ENCODE measurements around the gene GGT7.

Gene GGT7

DNA sequence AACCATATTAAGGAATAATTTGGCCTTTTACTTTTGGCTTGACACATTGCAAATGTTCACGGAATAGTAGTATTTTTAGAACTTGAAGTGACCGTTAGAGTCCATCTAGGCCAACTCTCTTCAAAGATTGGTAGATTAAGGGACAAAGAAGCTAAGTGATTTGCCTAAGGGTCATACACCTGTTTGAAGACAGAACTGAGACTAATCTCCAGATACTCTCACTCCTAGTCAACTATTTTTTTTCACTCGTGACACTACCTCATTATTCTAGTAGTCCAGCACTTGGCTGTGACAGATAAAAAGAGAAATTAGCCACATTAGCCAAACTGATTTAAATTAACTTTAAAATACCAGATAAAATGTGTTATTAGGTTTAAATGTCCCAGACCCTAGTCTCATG is 14.4 kb upstream of the GGT7 start:
- no peak overlapping the region for H3K18ac ChIP-seq (ENCODE audit: low read length)
- H3K4me1 ChIP-seq (ENCODE audit: control insufficient read depth in 2 of 2, insufficient read depth in 1 of 2, low read depth in 1 of 2, low read length in 2 of 2), result no peaks in the 10 kb centered on the region
- no peak overlapping the region for H3K9ac ChIP-seq (ENCODE audit: low read depth, low read length, poor library complexity)
- no peak overlapping the region for H4K91ac ChIP-seq (ENCODE audit: low read depth, low read length, poor library complexity)
- no peak overlapping the region for H2AFZ ChIP-seq (ENCODE audit: low read length)
- no peak overlapping the region for H3K4ac ChIP-seq (ENCODE audit: low read length)
- WGBS, 2 donors (ENCODE audit: extremely low coverage in 2 of 2, insufficient read length in 2 of 2, insufficient replicate concordance in 1 of 2), result no CpG with 5 or more reads among the region's 3 CpGs
- H2BK12ac ChIP-seq (ENCODE audit: low read length), result no peak overlapping the region
- no peaks in the 10 kb centered on the region for H3K27me3 ChIP-seq (ENCODE audit: control insufficient read depth in 3 of 3, insufficient read depth in 3 of 3, low read depth in 1 of 3, low read length in 3 of 3)
- peaks cover 3 to 36% of the 10 kb centered on the region in 2 donors for H3K36me3 ChIP-seq (replicated peaks in 1 of 2; ENCODE audit: control insufficient read depth in 2 of 2, insufficient read depth in 2 of 2, low read length in 2 of 2)
- DNase-seq (ENCODE audit: low spot score), result no peak
- H3K79me1 ChIP-seq (ENCODE audit: low read depth, low read length), result no peaks in the 10 kb centered on the region
- H3K27ac ChIP-seq (replicated peaks; ENCODE audit: low read length), result no peak overlapping the region
- H3K14ac ChIP-seq (ENCODE audit: low read length), result no peak overlapping the region
- no peak overlapping the region for H3K4me2 ChIP-seq (ENCODE audit: insufficient read depth, low read length, poor library complexity, severe bottlenecking)
- H3K23ac ChIP-seq (ENCODE audit: low read depth, low read length, poor library complexity), result no peak overlapping the region
- no peaks in the 10 kb centered on the region for H3K9me3 ChIP-seq (replicated peaks in 1 of 2; ENCODE audit: control insufficient read depth in 2 of 2, insufficient read depth in 1 of 2, low read depth in 1 of 2, low read length in 2 of 2)
- no peak overlapping the region for H2AK5ac ChIP-seq (ENCODE audit: low read depth, low read length)
- no peak overlapping the region for H2BK15ac ChIP-seq (ENCODE audit: low read length)
- no peak overlapping the region for H2BK5ac ChIP-seq (ENCODE audit: low read length)
- no peak overlapping the region for H3K4me3 ChIP-seq (ENCODE audit: low read length in 2 of 2)
- no peak overlapping the region for H4K8ac ChIP-seq (ENCODE audit: low read depth, low read length)
- H2BK120ac ChIP-seq (ENCODE audit: low read depth, low read length), result no peak overlapping the region

DNA sequence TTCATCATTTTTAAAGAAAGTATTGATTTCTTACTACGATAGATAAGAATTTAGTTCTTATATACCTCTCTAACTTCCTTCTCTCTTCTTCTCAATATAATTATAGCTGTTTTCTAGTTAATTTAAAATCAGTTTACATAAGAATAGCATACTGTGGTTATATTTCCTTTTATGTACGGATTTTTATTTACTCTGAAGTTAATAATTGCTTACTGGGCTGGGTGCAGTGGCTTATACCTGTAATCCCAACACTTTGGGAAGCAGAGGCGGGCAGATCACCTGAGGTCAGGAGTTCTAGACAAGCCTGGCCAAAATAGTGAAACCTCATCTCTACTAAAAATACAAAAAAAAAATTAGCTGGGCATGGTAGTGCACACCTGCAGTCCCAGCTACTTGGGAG is 13.5 kb upstream of the GGT7 start:
- no peak overlapping the region for H4K91ac ChIP-seq (ENCODE audit: low read depth, low read length, poor library complexity)

DNA sequence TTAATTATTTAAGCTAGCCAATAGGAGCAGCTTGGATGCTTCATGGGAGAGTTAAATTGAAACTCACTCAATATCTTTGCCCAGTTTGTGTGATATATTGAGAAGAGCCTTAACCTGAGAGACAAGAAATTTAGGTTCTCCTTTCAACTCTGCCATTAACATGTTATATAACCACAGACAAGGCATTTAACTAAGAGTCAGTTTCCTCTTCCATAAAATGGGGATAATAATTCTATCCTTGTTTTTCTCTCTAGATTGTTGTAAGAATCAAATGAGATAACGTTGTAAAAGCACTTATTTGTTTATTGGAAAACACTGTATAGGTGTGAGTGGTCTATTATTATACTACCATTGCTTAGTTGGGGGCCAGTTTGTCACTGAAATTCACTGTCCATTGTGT is 11.6 kb upstream of the GGT7 start:
- Histone ChIP-seq H3K9me3 (replicated peaks in 1 of 2; ENCODE audit: control insufficient read depth in 2 of 2, insufficient read depth in 1 of 2, low read depth in 1 of 2, low read length in 2 of 2) (no peaks in the 10 kb centered on the region), H3K23ac (ENCODE audit: low read depth, low read length, poor library complexity) (no peak overlapping the region), H4K8ac (ENCODE audit: low read depth, low read length) (no peak overlapping the region), H3K27me3 (ENCODE audit: control insufficient read depth in 3 of 3, insufficient read depth in 3 of 3, low read depth in 1 of 3, low read length in 3 of 3) (no peaks in the 10 kb centered on the region), H3K4ac (ENCODE audit: low read length) (no peak overlapping the region), H2AFZ (ENCODE audit: low read length) (no peak overlapping the region), H3K4me2 (ENCODE audit: insufficient read depth, low read length, poor library complexity, severe bottlenecking) (no peak overlapping the region), H3K18ac (ENCODE audit: low read length) (no peak overlapping the region), H3K27ac (replicated peaks; ENCODE audit: low read length) (no peak overlapping the region), H3K79me1 (ENCODE audit: low read depth, low read length) (no peaks in the 10 kb centered on the region), H2BK120ac (ENCODE audit: low read depth, low read length) (no peak overlapping the region), H3K36me3 (replicated peaks in 1 of 2; ENCODE audit: control insufficient read depth in 2 of 2, insufficient read depth in 2 of 2, low read length in 2 of 2) (peaks cover 3 to 36% of the 10 kb centered on the region in 2 donors), H2BK15ac (ENCODE audit: low read length) (no peak overlapping the region), H3K4me3 (ENCODE audit: low read length in 2 of 2) (no peak overlapping the region), H4K91ac (ENCODE audit: low read depth, low read length, poor library complexity) (no peak overlapping the region), H2BK12ac (ENCODE audit: low read length) (no peak overlapping the region), H3K4me1 (ENCODE audit: control insufficient read depth in 2 of 2, insufficient read depth in 1 of 2, low read depth in 1 of 2, low read length in 2 of 2) (no peaks in the 10 kb centered on the region), H3K14ac (ENCODE audit: low read length) (no peak overlapping the region), H2BK5ac (ENCODE audit: low read length) (no peak overlapping the region), H2AK5ac (ENCODE audit: low read depth, low read length) (no peak overlapping the region), H3K9ac (ENCODE audit: low read depth, low read length, poor library complexity) (no peak overlapping the region)
- no peak for DNase-seq (ENCODE audit: low spot score)
- WGBS, 2 donors (ENCODE audit: extremely low coverage in 2 of 2, insufficient read length in 2 of 2, insufficient replicate concordance in 1 of 2), result no CpG with 5 or more reads among the region's 1 CpG

More for the DNA sequence above, 13.5 kb upstream of the GGT7 start:
- Histone ChIP-seq H2AFZ (ENCODE audit: low read length) (no peak overlapping the region), H4K8ac (ENCODE audit: low read depth, low read length) (no peak overlapping the region), H3K79me1 (ENCODE audit: low read depth, low read length) (no peaks in the 10 kb centered on the region), H3K27ac (replicated peaks; ENCODE audit: low read length) (no peak overlapping the region), H2BK120ac (ENCODE audit: low read depth, low read length) (no peak overlapping the region), H2BK15ac (ENCODE audit: low read length) (no peak overlapping the region), H2AK5ac (ENCODE audit: low read depth, low read length) (no peak overlapping the region), H3K4me2 (ENCODE audit: insufficient read depth, low read length, poor library complexity, severe bottlenecking) (no peak overlapping the region), H3K18ac (ENCODE audit: low read length) (no peak overlapping the region), H3K23ac (ENCODE audit: low read depth, low read length, poor library complexity) (no peak overlapping the region), H3K9ac (ENCODE audit: low read depth, low read length, poor library complexity) (no peak overlapping the region), H3K36me3 (replicated peaks in 1 of 2; ENCODE audit: control insufficient read depth in 2 of 2, insufficient read depth in 2 of 2, low read length in 2 of 2) (peaks cover 3 to 36% of the 10 kb centered on the region in 2 donors), H3K27me3 (ENCODE audit: control insufficient read depth in 3 of 3, insufficient read depth in 3 of 3, low read depth in 1 of 3, low read length in 3 of 3) (no peaks in the 10 kb centered on the region), H2BK5ac (ENCODE audit: low read length) (no peak overlapping the region), H2BK12ac (ENCODE audit: low read length) (no peak overlapping the region), H3K4me3 (ENCODE audit: low read length in 2 of 2) (no peak overlapping the region), H3K9me3 (replicated peaks in 1 of 2; ENCODE audit: control insufficient read depth in 2 of 2, insufficient read depth in 1 of 2, low read depth in 1 of 2, low read length in 2 of 2) (no peaks in the 10 kb centered on the region), H3K4ac (ENCODE audit: low read length) (no peak overlapping the region), H3K14ac (ENCODE audit: low read length) (no peak overlapping the region), H3K4me1 (ENCODE audit: control insufficient read depth in 2 of 2, insufficient read depth in 1 of 2, low read depth in 1 of 2, low read length in 2 of 2) (no peaks in the 10 kb centered on the region)
- no CpG with 5 or more reads among the region's 3 CpGs for WGBS, 2 donors (ENCODE audit: extremely low coverage in 2 of 2, insufficient read length in 2 of 2, insufficient replicate concordance in 1 of 2)
- no peak for DNase-seq (ENCODE audit: low spot score)

DNA sequence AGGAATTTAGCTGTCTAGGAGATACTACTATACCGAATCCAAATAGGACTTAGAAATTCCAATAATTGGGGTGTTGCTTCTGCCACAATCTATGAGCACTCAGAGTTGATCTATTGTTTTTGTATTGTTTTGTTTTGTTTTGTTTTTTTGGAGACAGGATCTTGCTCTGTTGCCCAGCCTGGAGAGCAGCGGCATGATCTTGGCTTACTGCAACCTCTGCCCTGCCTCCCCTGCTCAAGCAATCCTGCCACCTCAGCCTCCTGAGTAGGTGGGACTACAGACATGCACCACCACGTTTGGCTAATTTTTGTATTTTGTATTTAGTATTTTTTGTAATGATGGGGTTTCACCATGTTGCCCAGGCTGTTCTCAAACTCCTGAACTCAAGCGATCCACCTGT is 11.2 kb upstream of the GGT7 start:
- no peak overlapping the region for H3K4ac ChIP-seq (ENCODE audit: low read length)

More for the DNA sequence above, 11.2 kb upstream of the GGT7 start:
- Histone ChIP-seq H3K4me3 (ENCODE audit: low read length in 2 of 2) (no peak overlapping the region), H4K91ac (ENCODE audit: low read depth, low read length, poor library complexity) (no peak overlapping the region), H4K8ac (ENCODE audit: low read depth, low read length) (no peak overlapping the region), H2BK120ac (ENCODE audit: low read depth, low read length) (no peak overlapping the region), H3K4me1 (ENCODE audit: control insufficient read depth in 2 of 2, insufficient read depth in 1 of 2, low read depth in 1 of 2, low read length in 2 of 2) (no peaks in the 10 kb centered on the region), H3K14ac (ENCODE audit: low read length) (no peak overlapping the region), H3K9me3 (replicated peaks in 1 of 2; ENCODE audit: control insufficient read depth in 2 of 2, insufficient read depth in 1 of 2, low read depth in 1 of 2, low read length in 2 of 2) (no peaks in the 10 kb centered on the region), H3K36me3 (replicated peaks in 1 of 2; ENCODE audit: control insufficient read depth in 2 of 2, insufficient read depth in 2 of 2, low read length in 2 of 2) (peaks cover 3 to 36% of the 10 kb centered on the region in 2 donors), H3K27me3 (ENCODE audit: control insufficient read depth in 3 of 3, insufficient read depth in 3 of 3, low read depth in 1 of 3, low read length in 3 of 3) (no peaks in the 10 kb centered on the region), H2AK5ac (ENCODE audit: low read depth, low read length) (no peak overlapping the region), H2AFZ (ENCODE audit: low read length) (no peak overlapping the region), H3K9ac (ENCODE audit: low read depth, low read length, poor library complexity) (no peak overlapping the region), H2BK15ac (ENCODE audit: low read length) (no peak overlapping the region), H2BK5ac (ENCODE audit: low read length) (no peak overlapping the region), H3K4me2 (ENCODE audit: insufficient read depth, low read length, poor library complexity, severe bottlenecking) (no peak overlapping the region), H3K27ac (replicated peaks; ENCODE audit: low read length) (no peak overlapping the region), H2BK12ac (ENCODE audit: low read length) (no peak overlapping the region), H3K79me1 (ENCODE audit: low read depth, low read length) (no peaks in the 10 kb centered on the region), H3K18ac (ENCODE audit: low read length) (no peak overlapping the region), H3K23ac (ENCODE audit: low read depth, low read length, poor library complexity) (no peak overlapping the region)
- no CpG with 5 or more reads among the region's 4 CpGs for WGBS, 2 donors (ENCODE audit: extremely low coverage in 2 of 2, insufficient read length in 2 of 2, insufficient replicate concordance in 1 of 2)
- DNase-seq (ENCODE audit: low spot score), result no peak

All from neuronal stem cell (in vitro differentiated cells).